ENCODE data around the gene SEPTIN8.
A peak's percentile ranks its signal among the peaks of the same experiment; 100 is the strongest.

SEPTIN8 gene

GRCh38 chr5:132764051-132764450, 13.0 kb downstream of the SEPTIN8 start:
- peak in 1 of 2 donors; percentile 7 for DNase-seq

GRCh38 chr5:132763181-132764036, 13.6 kb downstream of the SEPTIN8 start:
- peak in 1 of 2 donors; percentile 1 for DNase-seq

- peak in 1 of 2 donors; percentile 7 for DNase-seq
Measured at GRCh38 chr5:132762246-132763000, 14.6 kb downstream of the SEPTIN8 start.

- peak in 1 of 2 donors; percentile 8 for DNase-seq
Measured at GRCh38 chr5:132761321-132762240, 15.5 kb downstream of the SEPTIN8 start.

- peak in 1 of 2 donors; percentile 5 for DNase-seq
Measured at GRCh38 chr5:132760601-132761317, 16.3 kb downstream of the SEPTIN8 start.

GRCh38 chr5:132760049-132760420, 17.0 kb downstream of the SEPTIN8 start:
- no peak for DNase-seq

GRCh38 chr5:132759114-132760048, 17.7 kb downstream of the SEPTIN8 start:
- no peak for DNase-seq

- no peak for DNase-seq
Measured at GRCh38 chr5:132758451-132758850, 18.6 kb downstream of the SEPTIN8 start.

- no peak for DNase-seq
Measured at GRCh38 chr5:132756542-132756941, 20.5 kb downstream of the SEPTIN8 start.

GRCh38 chr5:132754947-132755346, 22.1 kb downstream of the SEPTIN8 start:
- no peak for DNase-seq

- no peak for DNase-seq
Measured at GRCh38 chr5:132754111-132754510, 22.9 kb downstream of the SEPTIN8 start.

- no peak for DNase-seq
Measured at GRCh38 chr5:132753135-132753987, 23.7 kb downstream of the SEPTIN8 start.

- DNase-seq = no peak
Measured at GRCh38 chr5:132752581-132753125, 24.4 kb downstream of the SEPTIN8 start.

GRCh38 chr5:132751971-132752580, 25.0 kb downstream of the SEPTIN8 start:
- no peak for DNase-seq

- DNase-seq = peak in 1 of 2 donors; percentile 25
Measured at GRCh38 chr5:132751444-132751843, 25.6 kb downstream of the SEPTIN8 start.

- DNase-seq = no peak
Measured at GRCh38 chr5:132750471-132751230, 26.4 kb downstream of the SEPTIN8 start.

- no peak for DNase-seq
Measured at GRCh38 chr5:132749506-132749905, 27.5 kb downstream of the SEPTIN8 start.

GRCh38 chr5:132748522-132749000, 28.5 kb downstream of the SEPTIN8 start:
- DNase-seq = no peak
